ENCODE results near the gene EN2.
"Not testable (repeated sequence)": the region's sequence is repeated elsewhere in the genome, so short reads cannot be mapped to it uniquely, and the experiment has no call there.

Gene EN2

GRCh38 chr7:155437836-155438235, 20.1 kb upstream of the EN2 start:
- TF ChIP-seq ELF4 (IDR thresholded peaks at IDR 0.05) (no peak), SUZ12 (IDR thresholded peaks at IDR 0.05) (no peak), FOXM1 (IDR thresholded peaks at IDR 0.05; ENCODE audit: borderline replicate concordance) (no peak), ARNT (IDR thresholded peaks at IDR 0.05) (no peak), FOXA1 (IDR thresholded peaks at IDR 0.05) (no peak)
- ChIA-PET POLR2A (no interaction called here), CTCF (interaction anchor here (0.5 kb wide), 1 partner anchor 1089 kb away, joined by 3 read pairs; no protein-coding TSS in a partner anchor)
- DNase-seq (ENCODE audit: extremely low spot score): no peak

GRCh38 chr7:155438777-155439176, 19.2 kb upstream of the EN2 start:
- ChIA-PET POLR2A (no interaction called here), CTCF (interaction anchor here (0.6 kb wide), 1 partner anchor 18 kb away, joined by 3 read pairs; no protein-coding TSS in a partner anchor)
- TF ChIP-seq SP1 (IDR thresholded peaks at IDR 0.05) (no peak), SUZ12 (IDR thresholded peaks at IDR 0.05) (no peak), FOXM1 (IDR thresholded peaks at IDR 0.05; ENCODE audit: borderline replicate concordance) (no peak), ZNF384 (IDR thresholded peaks at IDR 0.05) (no peak), FOXA1 (IDR thresholded peaks at IDR 0.05) (no peak), HDGF (IDR thresholded peaks at IDR 0.05; ENCODE audit: borderline replicate concordance) (no peak), LEF1 (IDR thresholded peaks at IDR 0.05; ENCODE audit: borderline replicate concordance) (no peak), ELF4 (IDR thresholded peaks at IDR 0.05) (no peak), CTBP1 (IDR thresholded peaks at IDR 0.05; ENCODE audit: borderline replicate concordance) (no peak), BHLHE40 (IDR thresholded peaks at IDR 0.05; ENCODE audit: borderline replicate concordance) (no peak), ARNT (IDR thresholded peaks at IDR 0.05) (no peak), L3MBTL2 (conservative IDR thresholded peaks at IDR 0.05) (no peak), FOXK2 (IDR thresholded peaks at IDR 0.05) (no peak), PKNOX1 (IDR thresholded peaks at IDR 0.05) (no peak), NFRKB (IDR thresholded peaks at IDR 0.05) (no peak), TARDBP (IDR thresholded peaks at IDR 0.05) (no peak)
- no peak for DNase-seq (ENCODE audit: extremely low spot score)

GRCh38 chr7:155439311-155440017, 18.5 kb upstream of the EN2 start:
- TF ChIP-seq LEF1 (IDR thresholded peaks at IDR 0.05; ENCODE audit: borderline replicate concordance) (no peak), FOXK2 (IDR thresholded peaks at IDR 0.05) (no peak), FOXM1 (IDR thresholded peaks at IDR 0.05; ENCODE audit: borderline replicate concordance) (no peak), HDGF (IDR thresholded peaks at IDR 0.05; ENCODE audit: borderline replicate concordance) (no peak), ARNT (IDR thresholded peaks at IDR 0.05) (no peak), ZNF384 (IDR thresholded peaks at IDR 0.05) (no peak), BHLHE40 (IDR thresholded peaks at IDR 0.05; ENCODE audit: borderline replicate concordance) (no peak), SUZ12 (IDR thresholded peaks at IDR 0.05) (no peak), PKNOX1 (IDR thresholded peaks at IDR 0.05) (no peak), SP1 (IDR thresholded peaks at IDR 0.05) (no peak)
- no peak for DNase-seq (ENCODE audit: extremely low spot score)
- ChIA-PET CTCF (no interaction called here), POLR2A (no interaction called here)

DNA sequence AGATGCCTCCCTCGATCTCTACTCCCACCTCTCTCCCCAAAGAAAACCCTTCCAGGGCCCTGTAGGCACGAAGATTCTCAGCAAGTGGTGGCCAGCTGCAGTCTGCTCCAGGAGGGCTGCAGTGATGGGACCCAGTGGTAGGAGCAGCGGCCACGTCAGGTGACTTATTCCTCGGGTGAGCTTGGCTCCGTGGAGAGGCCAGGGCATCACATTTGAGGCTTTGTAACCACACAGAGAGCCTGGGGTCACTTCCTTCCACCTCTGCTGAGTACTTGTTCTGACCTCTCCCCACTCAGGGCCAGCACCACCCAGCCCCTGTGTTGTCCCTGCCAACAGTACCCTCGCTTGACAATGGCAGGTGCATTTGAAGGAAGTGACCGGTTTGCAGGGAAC, 17.9 kb upstream of the EN2 start:
- ChIA-PET CTCF (no interaction called here), POLR2A (no interaction called here)
- TF ChIP-seq CTBP1 (IDR thresholded peaks at IDR 0.05; ENCODE audit: borderline replicate concordance) (no peak), FOXA1 (IDR thresholded peaks at IDR 0.05) (no peak), L3MBTL2 (conservative IDR thresholded peaks at IDR 0.05) (no peak), NFRKB (IDR thresholded peaks at IDR 0.05) (no peak), ARNT (IDR thresholded peaks at IDR 0.05) (no peak), LEF1 (IDR thresholded peaks at IDR 0.05; ENCODE audit: borderline replicate concordance) (no peak), BHLHE40 (IDR thresholded peaks at IDR 0.05; ENCODE audit: borderline replicate concordance) (no peak), PKNOX1 (IDR thresholded peaks at IDR 0.05) (no peak)
- no peak for DNase-seq (ENCODE audit: extremely low spot score)

DNA sequence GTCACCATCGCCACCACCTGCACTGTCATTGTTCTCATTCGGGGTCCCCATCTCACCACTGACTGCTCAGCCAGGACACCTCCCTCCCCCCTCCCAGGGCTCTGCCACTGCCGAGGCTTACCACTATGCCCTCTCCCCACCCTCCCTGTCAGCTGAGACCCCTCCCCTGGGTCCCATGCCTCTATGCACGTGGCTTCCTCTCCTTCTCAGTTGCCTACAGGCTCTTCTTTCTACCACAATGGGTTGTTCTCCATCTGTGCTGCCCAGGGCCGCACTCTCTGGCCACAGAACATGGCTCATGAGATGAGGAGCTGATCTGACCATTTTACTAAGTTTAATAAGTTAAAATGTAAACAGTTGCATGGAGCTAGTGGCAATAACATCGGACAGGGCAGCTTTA, 16.1 kb upstream of the EN2 start:
- POLR2A ChIA-PET: no interaction called here
- no peak for TF ChIP-seq ARNT (IDR thresholded peaks at IDR 0.05)
- no peak for TF ChIP-seq SUZ12 (IDR thresholded peaks at IDR 0.05)
- DNase-seq (ENCODE audit: extremely low spot score): no peak
- CTCF ChIA-PET: no interaction called here

DNA sequence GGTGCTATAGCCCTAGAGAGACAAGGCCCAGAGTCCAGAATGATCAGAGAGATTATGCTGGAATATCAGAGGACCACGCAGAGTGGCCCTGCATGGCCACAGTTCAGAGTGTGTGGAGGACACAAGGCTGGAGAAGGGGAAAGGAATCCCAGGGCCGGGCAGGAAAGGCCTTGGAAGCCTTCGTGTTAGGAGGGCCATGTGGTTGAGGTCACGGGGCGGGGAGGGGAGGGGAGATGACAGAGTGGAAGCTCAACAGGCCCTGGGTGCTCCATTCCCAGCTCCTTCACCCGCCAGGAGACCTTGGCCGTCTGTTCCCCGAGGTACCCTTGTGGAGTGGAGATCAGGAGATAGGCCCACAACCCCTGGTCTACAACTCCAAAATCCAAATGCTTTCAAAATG, 13.2 kb upstream of the EN2 start:
- no peak for DNase-seq (ENCODE audit: extremely low spot score)
- TF ChIP-seq SP1 (IDR thresholded peaks at IDR 0.05): no peak
- no peak for TF ChIP-seq FOXK2 (IDR thresholded peaks at IDR 0.05)
- TF ChIP-seq HDGF (IDR thresholded peaks at IDR 0.05; ENCODE audit: borderline replicate concordance): no peak
- TF ChIP-seq NFRKB (IDR thresholded peaks at IDR 0.05): no peak
- peak; percentile 19; the same call in 1 of the 2 replicates for TF ChIP-seq L3MBTL2 (conservative IDR thresholded peaks at IDR 0.05)
- CTCF ChIA-PET: interaction anchor here (0.6 kb wide), 1 partner anchor 9 kb away, joined by 5 read pairs; no protein-coding TSS in a partner anchor
- POLR2A ChIA-PET: no interaction called here

GRCh38 chr7:155445606-155446005, 12.3 kb upstream of the EN2 start:
- DNase-seq (ENCODE audit: extremely low spot score); POLR2A ChIA-PET; CTCF ChIA-PET: not testable (repeated sequence)
